ENCODE measurements around the gene DAAM1. TPM values are rescaled to one million over a fixed set of nuclear protein-coding genes. Genes with fewer than 3 reads are reported as not detected.

DAAM1 gene
- total and polyA plus RNA-seq, 12 donors = 22.8 to 102 (median 75.2) TPM

DNA sequence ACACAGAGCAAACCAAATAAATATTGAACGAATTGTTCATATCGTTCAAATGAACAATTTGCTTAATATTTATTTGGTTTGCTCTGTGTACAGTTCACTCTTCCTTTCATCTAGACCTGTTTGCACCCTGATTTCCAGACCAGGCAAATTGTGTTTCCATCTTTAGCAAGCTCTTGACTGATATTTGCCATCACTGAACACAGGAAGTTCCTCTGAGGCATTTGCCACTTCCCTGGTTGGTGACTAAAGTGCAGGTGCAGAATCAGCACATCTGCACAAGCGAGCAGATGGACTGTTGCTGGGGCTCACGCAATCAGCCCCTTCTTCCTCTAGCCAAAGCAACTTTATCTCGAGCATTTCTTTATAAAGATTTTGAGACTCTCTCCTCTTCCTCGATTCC is 112.9 kb downstream of the DAAM1 start:
- Histone ChIP-seq H3K27ac (peak overlapping the region in 3 of 10 donors; percentile 8 to 12 (median 11)), H3K4me3 (no peak overlapping the region), H3K9me3 (no peaks in the 10 kb centered on the region), H3K27me3 (no peaks in the 10 kb centered on the region), H3K4me1 (peaks cover 3 to 84% (median 53%) of the 10 kb centered on the region in 9 donors), H3K36me3 (no peaks in the 10 kb centered on the region)
- TF ChIP-seq, protein P1, sequence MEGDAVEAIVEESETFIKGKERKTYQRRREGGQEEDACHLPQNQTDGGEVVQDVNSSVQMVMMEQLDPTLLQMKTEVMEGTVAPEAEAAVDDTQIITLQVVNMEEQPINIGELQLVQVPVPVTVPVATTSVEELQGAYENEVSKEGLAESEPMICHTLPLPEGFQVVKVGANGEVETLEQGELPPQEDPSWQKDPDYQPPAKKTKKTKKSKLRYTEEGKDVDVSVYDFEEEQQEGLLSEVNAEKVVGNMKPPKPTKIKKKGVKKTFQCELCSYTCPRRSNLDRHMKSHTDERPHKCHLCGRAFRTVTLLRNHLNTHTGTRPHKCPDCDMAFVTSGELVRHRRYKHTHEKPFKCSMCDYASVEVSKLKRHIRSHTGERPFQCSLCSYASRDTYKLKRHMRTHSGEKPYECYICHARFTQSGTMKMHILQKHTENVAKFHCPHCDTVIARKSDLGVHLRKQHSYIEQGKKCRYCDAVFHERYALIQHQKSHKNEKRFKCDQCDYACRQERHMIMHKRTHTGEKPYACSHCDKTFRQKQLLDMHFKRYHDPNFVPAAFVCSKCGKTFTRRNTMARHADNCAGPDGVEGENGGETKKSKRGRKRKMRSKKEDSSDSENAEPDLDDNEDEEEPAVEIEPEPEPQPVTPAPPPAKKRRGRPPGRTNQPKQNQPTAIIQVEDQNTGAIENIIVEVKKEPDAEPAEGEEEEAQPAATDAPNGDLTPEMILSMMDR (IDR thresholded peaks at IDR 0.05) = no peak
- WGBS, 2 donors = 58 to 65% methylated on average over 6 of the region's 6 CpGs
- DNase-seq (no peak), ATAC-seq (peak in 6 of 8 donors; percentile 48 to 63 (median 52))
- intact Hi-C loops (cut with DNase I) = loop anchor here in 2 of 10 donors (10.0 kb wide), 1 partner anchor 107 kb away; no protein-coding TSS in a partner anchor

GRCh38 chr14:59302313-59302712 is 113.8 kb downstream of the DAAM1 start:
- intact Hi-C loops (cut with DNase I) = loop anchor here in 2 of 10 donors (10.0 kb wide), 1 partner anchor 108 kb away; no protein-coding TSS in a partner anchor
- Histone ChIP-seq H3K9me3 (no peaks in the 10 kb centered on the region), H3K27ac (peak overlapping the region in 2 of 10 donors; percentile 11 to 12), H3K4me3 (no peak overlapping the region), H3K27me3 (no peaks in the 10 kb centered on the region), H3K4me1 (peaks cover 0 to 82% (median 45%) of the 10 kb centered on the region in 9 donors), H3K36me3 (no peaks in the 10 kb centered on the region)
- ATAC-seq (peak in 3 of 8 donors; percentile 21 to 48 (median 46)), DNase-seq (no peak)
- WGBS, 2 donors = 67 to 74% methylated on average over 2 of the region's 2 CpGs
- TF ChIP-seq, protein P1 (IDR thresholded peaks at IDR 0.05) = no peak

GRCh38 chr14:59303216-59303615 is 114.7 kb downstream of the DAAM1 start:
- ATAC-seq (no peak), DNase-seq (no peak)
- Histone ChIP-seq H3K4me3 (no peak overlapping the region), H3K9me3 (no peaks in the 10 kb centered on the region), H3K36me3 (no peaks in the 10 kb centered on the region), H3K27me3 (no peaks in the 10 kb centered on the region), H3K4me1 (peaks cover 0 to 83% (median 44%) of the 10 kb centered on the region in 9 donors), H3K27ac (peak overlapping the region in 1 of 10 donors; percentile 17)
- intact Hi-C loops (cut with DNase I) = loop anchor here in 2 of 10 donors (10.0 kb wide), 1 partner anchor 108 kb away; no protein-coding TSS in a partner anchor
- TF ChIP-seq, protein P1 (IDR thresholded peaks at IDR 0.05) = no peak
- WGBS, 2 donors = 85% methylated on average over 2 of the region's 2 CpGs

DNA sequence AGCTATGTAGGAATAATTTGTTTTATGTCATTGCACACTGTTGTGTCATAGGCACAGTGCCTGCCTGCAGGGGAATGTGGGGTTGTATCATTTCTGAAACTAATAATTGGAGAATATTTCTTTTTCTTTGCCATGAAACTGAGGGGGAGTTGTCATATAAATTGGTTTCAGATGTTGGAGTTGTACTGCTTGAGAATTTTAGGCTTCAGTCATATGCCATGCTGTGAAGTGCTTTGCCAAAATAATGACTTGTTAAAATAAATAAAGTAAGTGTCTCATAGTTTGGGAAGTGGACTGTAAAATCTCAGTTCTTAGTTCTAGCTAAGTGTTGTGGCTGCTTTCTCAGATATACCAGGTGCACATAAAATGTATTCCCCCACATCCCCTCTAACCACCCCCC is 116.8 kb downstream of the DAAM1 start:
- no peak for ATAC-seq
- intact Hi-C loops (cut with DNase I) = loop anchor here in 2 of 10 donors (10.0 kb wide), 1 partner anchor 110 kb away; no protein-coding TSS in a partner anchor
- Histone ChIP-seq H3K4me1 (peaks cover 2 to 84% (median 56%) of the 10 kb centered on the region in 9 donors), H3K4me3 (no peak overlapping the region), H3K36me3 (no peaks in the 10 kb centered on the region), H3K27ac (peak overlapping the region in 5 of 10 donors; percentile 31 to 47 (median 34)), H3K27me3 (no peaks in the 10 kb centered on the region), H3K9me3 (no peaks in the 10 kb centered on the region)
- TF ChIP-seq, protein P1 (IDR thresholded peaks at IDR 0.05) = no peak
- no peak for DNase-seq
